Activated CD4-positive, CD25-positive, alpha-beta regulatory T cell treated with anti-CD3 and anti-CD28 coated beads, Interleukin-2, amount 50 U/mL, for 72 hours (primary cell): ENCODE data around the gene RRAGB.
A peak's percentile ranks its signal among the peaks of the same experiment; 100 is the strongest.
"Not testable (repeated sequence)": the region's sequence is repeated elsewhere in the genome, so short reads cannot be mapped to it uniquely, and the experiment has no call there.

ENCODE experiments used
- DNase-seq: peaks from one replicate; pipeline ENCODE4 v3.0.0; 2021

RRAGB gene, protein sequence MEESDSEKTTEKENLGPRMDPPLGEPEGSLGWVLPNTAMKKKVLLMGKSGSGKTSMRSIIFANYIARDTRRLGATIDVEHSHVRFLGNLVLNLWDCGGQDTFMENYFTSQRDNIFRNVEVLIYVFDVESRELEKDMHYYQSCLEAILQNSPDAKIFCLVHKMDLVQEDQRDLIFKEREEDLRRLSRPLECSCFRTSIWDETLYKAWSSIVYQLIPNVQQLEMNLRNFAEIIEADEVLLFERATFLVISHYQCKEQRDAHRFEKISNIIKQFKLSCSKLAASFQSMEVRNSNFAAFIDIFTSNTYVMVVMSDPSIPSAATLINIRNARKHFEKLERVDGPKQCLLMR

DNA sequence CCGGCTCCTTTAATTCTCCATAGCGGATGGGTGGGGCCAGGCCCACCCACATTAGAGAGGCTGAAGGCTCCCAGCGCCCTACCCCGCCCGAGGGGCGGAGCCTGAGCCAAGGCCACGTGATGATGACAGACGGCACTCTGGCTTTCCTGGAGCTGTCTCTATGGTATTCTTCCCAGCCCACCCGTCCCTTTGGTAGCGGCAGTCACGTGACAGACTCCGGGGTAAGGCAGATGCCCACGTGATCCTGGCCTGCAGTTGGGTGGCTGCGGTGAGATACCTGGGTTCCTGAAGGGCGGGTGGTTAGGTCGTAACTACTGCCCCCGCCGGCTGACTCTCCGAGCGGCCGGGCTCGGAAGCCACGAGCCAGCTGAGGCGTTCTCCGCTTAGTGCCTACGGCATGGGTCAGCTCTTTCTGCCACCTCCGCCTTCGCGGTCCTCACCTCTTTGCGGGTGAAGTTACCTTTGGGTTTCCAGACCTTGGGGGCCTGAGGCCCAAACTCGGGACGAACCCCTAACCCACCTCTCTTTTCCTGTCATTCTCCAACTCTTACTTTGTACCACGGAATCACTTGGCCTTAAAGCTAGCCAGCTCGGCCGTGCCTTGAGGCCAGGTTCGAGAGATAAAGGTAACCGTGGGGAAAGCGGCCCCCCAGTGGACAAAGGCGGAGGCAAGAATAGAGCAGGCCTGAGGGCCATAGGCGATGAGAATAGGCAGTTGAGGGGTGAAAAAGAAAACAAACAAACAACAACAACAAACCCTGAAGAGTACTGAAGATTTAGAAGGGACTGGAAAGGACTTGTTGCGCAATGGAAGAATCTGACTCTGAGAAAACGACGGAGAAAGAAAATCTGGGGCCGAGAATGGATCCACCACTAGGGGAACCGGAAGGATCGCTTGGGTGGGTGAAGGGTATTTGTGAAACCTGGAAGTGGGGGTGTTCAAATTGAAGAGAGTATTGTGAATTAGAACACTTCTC is at the start of gene RRAGB:
RRAGB (plus strand) TSS at position 229 of the 977 bp plus-strand sequence; CDS start at position 808, 579 bp downstream.
- peak; percentile 82 for DNase-seq

DNA sequence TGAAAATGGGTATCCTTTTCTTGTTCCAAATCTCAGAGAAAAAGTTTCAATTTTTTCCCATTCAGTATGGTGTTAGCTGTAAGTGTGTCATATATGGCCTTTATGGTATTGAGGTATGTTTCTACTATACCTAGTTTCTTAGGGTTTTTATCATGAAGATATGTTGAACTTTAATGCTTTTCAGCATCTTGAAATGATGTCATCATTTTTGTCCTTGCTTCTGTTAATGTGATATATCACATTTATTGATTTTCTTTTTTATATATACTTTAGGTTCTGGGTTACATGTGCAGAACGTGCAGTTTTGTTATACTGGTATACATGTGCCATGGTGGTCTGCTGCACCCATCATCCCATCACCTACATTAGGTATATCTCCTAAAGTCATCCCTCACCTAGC is 49.5 kb upstream of the RRAGB start:
- no peak for DNase-seq

DNA sequence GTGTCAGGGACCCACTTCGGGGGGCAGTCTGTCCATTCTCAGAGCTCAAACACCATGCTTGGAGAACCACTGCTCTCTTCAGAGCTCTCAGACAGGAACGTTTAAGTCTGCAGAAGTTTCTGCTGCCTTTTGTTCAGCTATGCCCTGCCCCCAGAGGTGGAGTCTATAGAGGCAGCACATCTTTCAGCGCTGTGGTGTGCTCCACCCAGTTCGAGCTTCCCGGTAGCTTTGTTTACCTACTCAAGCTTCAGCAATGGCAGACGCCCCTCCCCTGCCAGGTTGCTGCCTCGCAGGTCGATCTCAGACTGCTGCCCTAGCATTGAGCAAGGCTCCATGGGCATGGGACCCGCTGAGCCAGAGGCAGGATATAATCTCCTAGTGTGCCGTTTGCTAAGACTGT is 29.0 kb upstream of the RRAGB start:
- not testable (repeated sequence) for DNase-seq

DNA sequence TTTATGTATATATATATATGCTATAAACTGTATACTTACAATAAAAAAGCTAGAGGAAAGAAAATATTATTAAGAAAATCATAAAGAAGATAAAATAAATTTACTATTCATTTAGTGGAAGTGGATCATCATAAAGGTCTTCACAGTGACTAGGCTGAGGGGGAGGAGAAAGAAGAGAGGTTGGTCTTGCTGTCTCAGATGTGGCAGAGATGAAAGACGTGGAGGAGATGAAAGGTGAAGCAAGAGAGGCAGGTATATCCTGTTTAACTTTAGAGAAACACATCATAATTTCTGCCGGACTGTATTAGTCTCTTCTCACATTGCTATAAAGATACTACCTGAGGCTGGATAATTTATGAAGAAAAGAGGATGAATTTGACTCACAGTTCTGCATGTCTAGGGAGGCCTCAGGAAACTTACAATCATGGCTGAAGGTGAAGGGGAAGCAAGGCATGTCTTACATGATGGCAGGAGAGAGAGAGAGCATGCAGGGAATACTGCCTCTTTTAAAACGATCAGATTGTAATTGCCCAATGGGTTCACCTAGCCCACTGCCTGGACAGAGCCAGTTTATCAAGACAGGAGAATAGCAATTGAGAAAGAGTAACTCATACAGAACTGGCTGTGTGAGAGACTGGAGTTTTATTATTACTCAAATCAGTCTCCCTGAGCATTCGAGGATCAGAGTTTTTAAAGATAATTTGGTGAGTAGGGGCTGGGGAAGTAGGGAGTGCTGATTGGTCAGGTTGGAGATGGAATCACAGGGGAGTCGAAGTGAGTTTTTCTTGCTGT is 22.1 kb upstream of the RRAGB start:
- DNase-seq = no peak

DNA sequence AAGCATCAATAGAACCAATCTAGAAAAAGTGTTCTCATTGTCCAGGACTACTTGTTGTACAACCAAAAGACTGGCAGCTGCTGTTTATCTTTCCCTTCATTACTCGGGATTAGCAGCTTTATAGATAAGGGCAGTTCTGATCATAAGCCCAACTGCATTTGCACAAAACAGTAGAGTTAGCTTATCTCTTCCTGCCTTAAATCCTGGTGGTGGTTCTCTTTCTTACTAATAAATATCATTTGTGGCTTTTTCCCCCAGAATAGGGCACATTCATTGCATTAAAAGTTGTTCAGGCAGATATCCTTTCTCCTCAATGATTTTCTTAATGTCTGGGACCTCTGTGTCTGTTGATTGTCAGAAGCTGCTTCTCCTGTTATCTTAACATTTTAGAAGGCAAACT is 20.2 kb upstream of the RRAGB start:
- DNase-seq = no peak

DNA sequence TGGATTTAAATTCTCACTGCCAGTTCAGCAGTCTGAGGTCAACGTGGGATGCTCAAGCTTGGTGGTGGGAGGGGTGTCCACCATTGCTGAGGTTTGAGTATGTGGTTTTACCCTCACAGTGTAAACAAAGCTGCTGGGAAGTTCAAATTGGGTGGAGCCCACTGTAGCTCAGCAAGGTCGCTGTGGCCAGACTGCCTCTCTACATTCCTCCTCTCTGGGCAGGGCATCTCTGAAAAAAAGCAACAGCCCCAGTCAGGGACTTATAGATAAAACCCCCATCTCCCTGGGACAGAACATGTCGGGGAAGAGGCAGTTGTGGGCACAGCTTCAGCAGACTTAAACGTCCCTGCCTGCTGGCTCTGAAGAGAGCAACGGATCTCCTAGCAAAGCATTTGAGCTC is 14.9 kb upstream of the RRAGB start:
- DNase-seq = no peak

DNA sequence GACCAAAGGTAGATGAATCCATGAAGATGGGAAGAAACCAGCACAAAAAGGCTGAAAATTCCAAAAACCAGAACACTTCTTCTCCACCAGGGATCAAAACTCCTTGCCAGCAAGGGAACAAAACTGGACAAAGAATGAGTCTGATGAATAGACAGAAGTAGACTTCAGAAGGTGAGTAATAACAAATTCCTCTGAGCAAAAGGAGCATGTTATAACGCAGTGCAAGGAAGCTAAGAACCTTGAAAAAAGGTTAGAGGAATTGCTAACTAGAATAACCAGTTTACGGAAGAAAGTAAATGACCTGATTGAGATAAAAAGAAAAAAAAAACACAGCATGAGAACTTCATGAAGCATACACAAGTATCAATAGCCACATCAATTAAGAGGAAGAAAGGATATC is 14.1 kb upstream of the RRAGB start:
- DNase-seq = not testable (repeated sequence)

DNA sequence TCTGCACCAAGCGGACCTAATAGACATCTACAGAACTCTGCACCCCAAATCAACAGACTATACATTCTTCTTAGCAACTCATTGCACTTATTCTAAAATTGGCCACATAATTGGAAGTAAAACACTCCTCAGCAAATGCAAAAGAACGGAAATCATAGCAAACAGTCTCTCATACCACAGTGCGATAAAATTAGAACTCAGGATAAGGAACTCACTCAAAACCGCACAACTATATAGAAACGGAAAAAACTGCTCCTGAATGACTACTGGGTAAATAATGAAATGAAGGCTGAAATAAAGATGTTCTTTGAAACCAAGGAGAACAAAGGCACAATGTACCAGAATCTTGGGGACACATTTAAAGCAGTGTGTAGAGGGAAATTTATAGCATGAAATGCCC is 12.5 kb upstream of the RRAGB start:
- not testable (repeated sequence) for DNase-seq

DNA sequence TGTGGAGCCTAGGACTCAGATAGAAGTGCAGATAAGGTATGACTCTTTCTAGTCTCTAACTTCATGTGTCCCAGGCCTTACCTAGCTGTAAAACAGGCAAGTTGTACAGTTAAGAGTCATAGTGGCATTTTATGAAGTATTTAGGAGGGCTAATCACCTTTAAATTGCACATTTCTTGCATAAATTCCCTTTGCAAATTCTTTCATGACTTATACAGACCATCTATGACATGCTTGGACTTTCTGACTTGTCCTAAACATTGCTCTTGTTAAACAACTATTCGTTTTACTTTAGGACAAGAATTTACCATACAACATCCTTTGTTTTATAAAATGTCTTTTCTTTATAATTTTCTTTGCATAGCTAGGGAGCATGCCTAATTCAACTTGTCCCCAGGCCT is 7.8 kb upstream of the RRAGB start:
- DNase-seq = no peak

DNA sequence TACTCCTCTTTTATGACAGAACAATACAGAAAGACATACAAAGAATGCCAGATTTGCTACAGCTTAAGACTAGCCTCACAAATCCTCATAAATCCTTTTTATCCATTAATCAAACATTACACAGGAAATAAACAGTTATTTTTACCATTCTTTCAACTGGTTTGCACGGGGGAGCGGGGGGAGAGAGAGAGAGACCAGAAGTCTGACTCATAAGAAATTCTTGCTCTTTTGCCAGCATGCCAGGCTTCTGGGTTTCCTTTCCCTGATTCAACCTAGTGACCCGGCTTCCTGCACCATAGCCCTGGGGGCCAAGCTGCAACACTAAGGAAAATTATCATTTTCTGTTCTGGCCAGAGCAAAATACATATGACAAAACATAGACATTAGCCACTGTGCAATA is 6.8 kb upstream of the RRAGB start:
- no peak for DNase-seq

DNA sequence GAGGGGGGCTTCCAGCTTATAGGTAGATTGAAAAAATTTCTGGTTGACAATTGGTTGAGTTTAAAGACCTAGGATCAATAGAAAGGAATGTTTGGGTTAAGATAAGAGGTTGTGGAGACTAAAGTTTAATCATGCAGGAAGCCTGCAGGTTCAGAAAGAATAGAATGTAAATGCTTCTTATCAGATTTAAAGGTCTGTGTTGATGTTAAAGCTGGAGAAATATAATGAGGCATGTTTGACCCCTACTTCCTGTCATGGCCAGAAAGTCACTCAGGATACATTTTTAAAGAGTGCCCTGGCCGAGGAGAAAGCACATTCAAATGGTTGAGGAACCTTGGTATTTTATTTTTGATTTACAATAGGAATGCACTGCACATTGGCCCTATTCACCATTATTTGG is 3.9 kb upstream of the RRAGB start:
- DNase-seq = no peak

DNA sequence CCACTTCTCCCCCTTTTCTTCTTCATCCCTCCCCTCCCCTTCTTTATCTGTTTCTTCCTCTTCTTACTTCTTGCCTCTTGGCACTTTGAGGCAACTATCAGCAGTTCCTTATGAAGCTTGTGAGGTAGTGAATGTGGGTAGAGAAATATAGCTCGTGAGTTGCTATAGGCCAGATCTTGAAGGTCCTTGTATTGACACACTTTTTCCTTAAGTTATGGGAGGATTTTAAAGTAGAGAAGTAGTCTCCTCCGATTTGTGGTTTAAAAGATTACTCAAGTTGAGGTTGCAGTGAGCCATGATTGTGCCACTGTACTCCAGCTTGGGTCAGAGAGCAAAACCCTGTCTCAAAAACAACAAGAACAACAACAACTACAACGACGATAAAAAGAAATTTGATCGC is 3.4 kb upstream of the RRAGB start:
- DNase-seq = no peak

DNA sequence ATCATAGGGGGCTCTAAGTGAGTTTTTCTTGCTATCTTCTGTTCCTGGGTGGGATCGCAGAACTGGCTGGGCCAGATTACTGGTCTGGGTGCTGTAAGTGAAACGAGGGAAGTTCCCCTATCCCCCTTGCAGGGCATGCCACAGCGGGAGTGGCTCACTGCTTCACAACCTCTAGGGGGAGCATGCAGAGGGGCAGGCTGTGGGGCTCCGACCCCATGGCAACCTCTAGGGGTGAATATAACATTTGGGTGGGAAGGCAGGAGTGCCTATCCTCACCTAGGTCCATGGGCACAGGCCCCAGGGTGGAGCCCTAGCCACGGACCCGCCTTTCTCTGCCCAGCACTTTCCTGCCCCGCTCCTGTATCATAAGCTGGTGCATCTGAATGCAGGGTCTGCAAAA is 1.7 kb upstream of the RRAGB start:
- no peak for DNase-seq

DNA sequence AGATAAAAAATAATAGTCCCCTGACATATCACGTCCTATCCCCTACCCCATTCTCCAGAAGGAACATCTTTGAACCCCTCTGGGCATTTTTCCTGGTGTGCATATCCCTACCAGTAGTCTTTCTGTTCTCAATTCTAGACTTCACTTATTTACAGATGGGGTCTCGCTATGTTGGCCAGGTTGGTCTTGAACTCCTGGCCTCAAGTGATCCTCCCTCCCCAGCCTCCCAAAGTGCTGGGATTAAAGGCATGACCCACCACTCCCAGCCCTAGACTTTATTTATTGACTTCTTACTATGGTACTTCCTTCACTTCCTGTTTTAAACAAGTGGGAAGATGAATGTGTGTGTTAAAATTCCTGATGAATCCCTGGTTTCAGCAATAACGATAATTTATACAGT is 612 bp upstream of the RRAGB start:
- DNase-seq = no peak

DNA sequence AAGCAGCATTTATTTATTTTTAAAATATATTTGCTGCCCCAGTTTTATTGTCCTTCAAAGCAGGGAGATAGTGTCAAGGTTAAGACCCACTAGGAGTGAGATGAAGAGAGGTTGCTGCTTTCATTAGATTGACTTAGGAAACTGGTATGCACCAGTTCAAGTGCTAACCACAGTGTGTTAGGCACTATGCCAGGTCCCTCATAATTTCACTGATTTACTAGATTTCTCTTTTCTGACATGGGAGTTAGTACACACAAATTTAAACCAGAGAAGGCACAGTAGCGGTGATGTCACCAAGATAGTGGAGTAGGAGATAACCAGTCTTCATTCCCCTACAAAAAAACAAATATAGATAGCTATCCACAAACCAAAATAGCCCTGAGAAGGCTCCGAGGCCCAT is 14.3 kb downstream of the RRAGB start:
- no peak for DNase-seq

DNA sequence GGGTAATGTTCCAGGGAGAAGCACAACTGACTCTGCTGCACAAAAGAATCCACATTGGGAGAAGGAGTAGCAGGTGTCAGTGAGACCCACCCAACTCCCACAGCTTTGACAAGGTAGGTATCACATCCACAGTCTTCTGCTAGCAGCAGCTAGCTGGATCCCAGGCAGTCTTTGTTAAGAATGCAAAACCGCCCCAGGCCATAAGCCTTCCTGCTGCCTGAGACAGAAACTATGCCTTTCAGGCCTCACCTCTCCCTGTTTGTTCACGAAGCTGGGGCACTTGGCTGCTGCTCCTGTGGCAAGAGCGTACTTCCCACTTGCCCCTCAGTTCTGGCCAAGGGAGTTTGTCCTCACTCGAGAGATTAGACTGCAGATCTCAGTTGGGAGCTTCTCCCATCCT is 21.4 kb downstream of the RRAGB start:
- no peak for DNase-seq

DNA sequence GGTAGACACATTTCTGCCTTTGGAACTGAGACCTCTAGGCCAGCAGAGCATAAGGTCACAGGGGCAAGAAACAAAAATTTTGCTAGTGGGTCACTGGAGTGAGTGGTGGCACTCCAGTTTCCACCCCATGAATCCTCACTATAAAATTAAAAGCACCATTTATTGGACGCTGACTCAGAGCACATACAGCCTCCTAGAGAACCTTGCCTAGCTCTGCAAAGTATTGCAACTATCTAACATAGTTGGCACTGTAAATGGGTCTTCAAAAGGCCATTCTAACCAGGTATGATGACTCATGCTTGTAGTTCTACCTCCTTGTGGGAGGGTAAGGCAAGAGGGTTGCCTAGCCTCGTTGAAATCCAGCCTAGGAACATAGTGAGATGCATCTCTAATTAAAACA is 25.1 kb downstream of the RRAGB start:
- DNase-seq = no peak

DNA sequence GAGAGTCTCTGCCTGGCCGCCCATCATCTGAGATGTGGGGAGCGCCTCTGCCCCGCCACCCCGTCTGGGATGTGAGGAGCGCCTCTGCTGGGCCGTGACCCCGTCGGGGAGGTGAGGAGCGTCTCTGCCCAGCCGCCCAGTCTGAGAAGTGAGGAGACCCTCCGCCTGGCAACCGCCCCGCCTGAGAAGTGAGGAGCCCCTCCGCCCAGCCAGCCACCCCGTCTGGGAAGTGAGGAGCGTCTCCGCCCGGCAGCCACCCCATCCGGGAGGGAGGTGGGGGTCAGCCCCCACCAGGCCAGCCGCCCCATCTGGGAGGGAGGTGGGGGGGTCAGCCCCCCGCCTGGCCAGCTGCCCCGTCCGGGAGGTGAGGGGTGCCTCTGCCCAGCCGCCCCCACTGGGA is 30.9 kb downstream of the RRAGB start:
- not testable (repeated sequence) for DNase-seq

DNA sequence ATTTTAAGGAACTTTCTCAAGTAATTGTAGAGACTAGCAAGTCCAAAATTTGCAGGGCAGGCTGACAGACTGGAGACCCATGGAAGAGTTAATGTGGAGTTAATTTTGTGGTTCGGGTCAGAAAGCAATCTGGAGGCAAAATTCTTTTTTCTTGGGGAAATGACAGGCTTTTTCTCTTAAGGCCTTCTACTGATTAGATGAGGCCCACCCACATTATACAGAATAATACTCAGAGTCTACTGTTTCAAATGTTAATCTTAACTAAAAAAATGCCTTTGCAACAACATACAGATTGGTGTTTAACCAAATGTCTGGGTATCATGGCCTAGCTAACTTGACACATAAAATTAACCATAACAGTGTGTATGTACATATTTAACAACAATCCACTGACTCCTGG is 32.7 kb downstream of the RRAGB start:
- DNase-seq = no peak

DNA sequence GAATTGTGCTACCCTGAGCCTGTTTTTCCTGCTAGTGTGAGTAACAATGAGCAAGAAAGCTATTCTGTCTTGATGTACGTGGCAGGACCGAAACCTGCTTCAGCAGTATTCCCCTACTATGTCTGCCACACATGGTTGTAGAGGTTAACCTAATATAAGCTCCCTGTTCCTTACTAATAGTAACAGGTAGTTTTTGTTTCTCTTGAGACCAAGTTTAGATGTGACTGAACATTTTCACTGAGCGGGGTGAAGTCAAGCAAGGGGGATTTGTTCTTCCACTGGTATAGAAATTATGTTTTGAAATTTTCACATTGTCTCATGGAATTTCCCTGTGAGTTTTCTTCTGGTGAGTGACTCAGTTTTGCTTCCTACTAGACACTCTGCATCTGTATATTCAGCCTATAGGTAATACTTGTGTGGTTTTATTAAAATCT is 37.3 kb downstream of the RRAGB start:
- no peak for DNase-seq

DNA sequence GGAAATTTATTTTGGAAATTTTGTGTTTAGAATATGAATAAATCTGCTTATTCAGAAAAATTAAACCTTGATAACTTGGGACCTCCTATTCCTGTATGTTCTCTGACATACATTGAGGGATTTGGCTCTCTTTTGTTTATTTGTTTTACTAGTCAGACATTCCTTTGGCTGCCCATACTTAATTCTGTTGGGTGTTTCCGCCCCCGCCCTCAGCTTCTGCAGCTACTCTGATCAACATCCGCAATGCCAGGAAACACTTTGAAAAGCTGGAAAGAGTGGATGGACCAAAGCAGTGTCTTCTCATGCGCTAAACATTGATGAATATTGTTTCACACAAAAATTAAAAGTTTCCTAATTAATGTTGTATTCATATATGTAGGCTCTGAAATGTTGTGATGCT is 40.5 kb downstream of the RRAGB start:
- DNase-seq = no peak

DNA sequence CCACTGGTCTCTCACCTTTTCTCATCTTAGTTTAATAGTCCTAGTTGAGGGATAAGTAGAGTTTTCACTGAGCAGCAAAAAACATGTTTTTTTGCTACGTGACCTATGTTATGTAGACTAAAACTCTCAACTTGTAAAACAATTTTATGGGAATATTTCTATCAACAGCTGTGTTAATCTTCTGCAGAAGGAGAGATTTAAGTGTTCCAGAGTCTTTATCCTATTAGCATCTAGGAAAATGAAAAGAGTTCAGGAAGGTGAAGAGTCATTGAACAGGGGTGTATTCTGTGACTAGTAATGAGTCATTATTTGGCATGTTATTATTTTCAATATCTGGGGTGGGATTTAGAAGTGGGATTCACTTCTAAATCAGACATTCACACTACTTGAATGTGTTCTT is 41.9 kb downstream of the RRAGB start:
- DNase-seq = no peak

DNA sequence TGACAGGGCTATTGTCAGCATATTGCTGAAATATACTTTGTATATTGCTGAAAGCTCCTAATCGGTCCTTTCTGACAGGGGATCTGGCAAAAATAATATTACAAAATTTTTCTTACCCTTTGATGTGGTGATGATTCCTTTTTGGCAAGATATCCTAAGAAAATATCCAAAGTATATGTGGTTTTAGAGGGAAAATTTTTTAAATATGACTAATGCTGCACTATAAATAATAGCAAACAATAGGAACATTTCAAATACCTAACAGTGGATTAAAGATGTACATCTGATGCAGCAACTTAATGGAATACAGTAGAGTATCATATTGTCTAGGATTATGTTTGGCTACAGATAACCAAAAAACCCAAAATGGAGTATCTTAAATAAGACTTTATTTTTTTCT is 49.6 kb downstream of the RRAGB start:
- no peak for DNase-seq
